HEK293 (cell line): Measurements from ENCODE around the gene CDK6.

ENCODE experiments used
- PRDM1 ChIP-seq: fragments of 450-650 bp; formaldehyde crosslinking; IDR thresholded peaks from 2 replicates; pipeline ENCODE4; 2016; ENCODE audit warnings: missing biosample characterization, missing genetic modification characterization
- ZNF24 ChIP-seq: fragments of 450-650 bp; formaldehyde crosslinking; IDR thresholded peaks from 2 replicates; pipeline ENCODE4 v1.5.1; 2016; ENCODE audit warnings: missing biosample characterization, missing genetic modification characterization
- ZNF292 ChIP-seq: fragments of 450-650 bp; formaldehyde crosslinking; IDR thresholded peaks from 2 replicates; pipeline ENCODE4 v1.5.1; 2016; ENCODE audit warnings: low read depth, missing biosample characterization, missing genetic modification characterization, borderline replicate concordance
- ZNF76 ChIP-seq: fragments of 450-650 bp; formaldehyde crosslinking; IDR thresholded peaks from 2 replicates; pipeline ENCODE4; 2016; ENCODE audit warnings: low read depth, missing biosample characterization, missing genetic modification characterization, borderline replicate concordance
- ZNF792 ChIP-seq: fragments of 450-650 bp; formaldehyde crosslinking; IDR thresholded peaks from 2 replicates; pipeline ENCODE4 v1.5.1; 2016; ENCODE audit warnings: missing biosample characterization, missing genetic modification characterization
- TF ChIP-seq, protein P1 (sequence below): fragments of 450-650 bp; formaldehyde crosslinking; IDR thresholded peaks from 2 replicates; pipeline ENCODE4 v1.5.1; 2016; ENCODE audit warnings: missing biosample characterization, missing genetic modification characterization
- TF ChIP-seq, protein P2 (sequence below): fragments of 450-650 bp; formaldehyde crosslinking; IDR thresholded peaks from 2 replicates; pipeline ENCODE4 v1.5.1; 2016; ENCODE audit warnings: missing biosample characterization, missing genetic modification characterization
- TF ChIP-seq, protein P3 (sequence below): fragments of 450-650 bp; formaldehyde crosslinking; IDR thresholded peaks from 2 replicates; pipeline ENCODE4 v1.5.1; 2016; ENCODE audit warnings: missing biosample characterization, missing genetic modification characterization

DNA sequence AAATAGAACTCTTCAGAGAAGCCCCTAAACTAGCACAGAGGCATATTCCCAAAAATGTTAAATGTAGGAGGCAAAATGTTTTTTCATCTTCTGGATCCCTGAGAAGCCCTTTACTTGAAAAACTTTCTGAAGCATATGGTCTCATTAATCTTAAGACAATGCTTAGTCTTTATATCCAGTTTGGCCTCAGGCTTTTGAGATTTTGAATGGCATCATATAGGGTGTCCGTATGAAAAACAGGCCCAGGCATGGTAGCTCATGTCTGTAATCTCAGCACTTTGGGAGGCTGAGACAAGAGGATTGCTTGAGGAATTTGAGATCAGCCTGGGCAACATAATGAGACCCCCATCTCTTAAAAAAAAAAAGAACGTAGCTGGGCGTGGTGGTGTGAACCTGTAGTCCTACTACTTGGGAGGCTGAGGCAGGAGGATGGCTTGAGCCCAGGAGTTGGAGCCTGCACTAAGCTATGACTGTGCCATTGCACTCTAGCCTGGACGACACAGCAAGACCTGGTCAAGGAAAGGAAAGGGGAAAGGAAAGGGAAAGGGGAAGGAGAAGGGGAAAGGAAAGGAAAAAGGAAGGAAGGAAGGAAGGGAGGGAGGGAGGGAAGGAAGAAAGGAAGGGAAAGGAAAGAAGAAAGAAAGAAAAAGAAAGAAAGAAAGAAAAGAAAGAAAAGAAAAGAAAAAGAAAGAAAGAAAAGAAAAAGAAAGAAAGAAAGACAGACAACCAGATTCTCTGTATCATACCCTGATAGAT, 119.4 kb downstream of the CDK6 start:
- TF ChIP-seq, protein P1, sequence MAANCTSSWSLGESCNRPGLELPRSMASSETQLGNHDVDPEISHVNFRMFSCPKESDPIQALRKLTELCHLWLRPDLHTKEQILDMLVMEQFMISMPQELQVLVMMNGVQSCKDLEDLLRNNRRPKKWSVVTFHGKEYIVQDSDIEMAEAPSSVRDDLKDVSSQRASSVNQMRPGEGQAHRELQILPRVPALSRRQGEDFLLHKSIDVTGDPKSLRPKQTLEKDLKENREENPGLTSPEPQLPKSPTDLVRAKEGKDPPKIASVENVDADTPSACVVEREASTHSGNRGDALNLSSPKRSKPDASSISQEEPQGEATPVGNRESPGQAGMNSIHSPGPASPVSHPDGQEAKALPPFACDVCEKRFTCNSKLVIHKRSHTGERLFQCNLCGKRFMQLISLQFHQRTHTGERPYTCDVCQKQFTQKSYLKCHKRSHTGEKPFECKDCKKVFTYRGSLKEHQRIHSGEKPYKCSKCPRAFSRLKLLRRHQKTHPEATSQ (tag by site-specific recombination), result no peak
- TF ChIP-seq ZNF76 (tag by site-specific recombination), result no peak
- TF ChIP-seq ZNF292 (tag by site-specific recombination), result no peak
- peak; percentile 76 for TF ChIP-seq PRDM1 (tag by site-specific recombination)
- TF ChIP-seq, protein P2, sequence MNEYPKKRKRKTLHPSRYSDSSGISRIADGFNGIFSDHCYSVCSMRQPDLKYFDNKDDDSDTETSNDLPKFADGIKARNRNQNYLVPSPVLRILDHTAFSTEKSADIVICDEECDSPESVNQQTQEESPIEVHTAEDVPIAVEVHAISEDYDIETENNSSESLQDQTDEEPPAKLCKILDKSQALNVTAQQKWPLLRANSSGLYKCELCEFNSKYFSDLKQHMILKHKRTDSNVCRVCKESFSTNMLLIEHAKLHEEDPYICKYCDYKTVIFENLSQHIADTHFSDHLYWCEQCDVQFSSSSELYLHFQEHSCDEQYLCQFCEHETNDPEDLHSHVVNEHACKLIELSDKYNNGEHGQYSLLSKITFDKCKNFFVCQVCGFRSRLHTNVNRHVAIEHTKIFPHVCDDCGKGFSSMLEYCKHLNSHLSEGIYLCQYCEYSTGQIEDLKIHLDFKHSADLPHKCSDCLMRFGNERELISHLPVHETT (tag by site-specific recombination), result no peak
- no peak for TF ChIP-seq ZNF792 (tag by site-specific recombination)
- TF ChIP-seq, protein P3, sequence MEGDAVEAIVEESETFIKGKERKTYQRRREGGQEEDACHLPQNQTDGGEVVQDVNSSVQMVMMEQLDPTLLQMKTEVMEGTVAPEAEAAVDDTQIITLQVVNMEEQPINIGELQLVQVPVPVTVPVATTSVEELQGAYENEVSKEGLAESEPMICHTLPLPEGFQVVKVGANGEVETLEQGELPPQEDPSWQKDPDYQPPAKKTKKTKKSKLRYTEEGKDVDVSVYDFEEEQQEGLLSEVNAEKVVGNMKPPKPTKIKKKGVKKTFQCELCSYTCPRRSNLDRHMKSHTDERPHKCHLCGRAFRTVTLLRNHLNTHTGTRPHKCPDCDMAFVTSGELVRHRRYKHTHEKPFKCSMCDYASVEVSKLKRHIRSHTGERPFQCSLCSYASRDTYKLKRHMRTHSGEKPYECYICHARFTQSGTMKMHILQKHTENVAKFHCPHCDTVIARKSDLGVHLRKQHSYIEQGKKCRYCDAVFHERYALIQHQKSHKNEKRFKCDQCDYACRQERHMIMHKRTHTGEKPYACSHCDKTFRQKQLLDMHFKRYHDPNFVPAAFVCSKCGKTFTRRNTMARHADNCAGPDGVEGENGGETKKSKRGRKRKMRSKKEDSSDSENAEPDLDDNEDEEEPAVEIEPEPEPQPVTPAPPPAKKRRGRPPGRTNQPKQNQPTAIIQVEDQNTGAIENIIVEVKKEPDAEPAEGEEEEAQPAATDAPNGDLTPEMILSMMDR (tag by site-specific recombination), result no peak
- TF ChIP-seq ZNF24, result no peak
